ENCODE measurements around the gene MGST1.

The MGST1 gene

GRCh38 chr12:16347391-16348298 lies at the start of gene MGST1:
TSS of gene MGST1 (plus strand) at chr12:16347645. CDS start at chr12:16354253, 6,608 bp downstream.
- peak; percentile 28 for DNase-seq

DNA sequence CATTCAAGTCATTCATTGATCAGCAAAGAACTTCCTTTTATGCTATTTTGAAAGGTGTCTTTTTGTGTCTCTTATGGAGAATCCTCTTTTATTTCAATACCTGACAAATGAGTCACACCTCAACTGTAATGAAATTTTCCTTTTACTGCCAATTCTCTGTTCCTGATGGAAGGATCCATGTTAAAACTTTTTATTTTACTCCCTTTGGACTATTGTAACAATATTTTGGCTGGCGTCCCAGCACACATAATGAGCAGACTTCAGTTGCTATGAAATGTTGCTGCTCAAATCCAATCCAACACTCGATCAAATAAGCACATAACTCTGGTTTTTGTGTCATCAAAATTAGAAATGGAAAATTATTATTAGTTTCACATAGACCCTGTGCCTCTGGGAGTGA lies 48.0 kb upstream of the MGST1 start:
- no peak for DNase-seq

- DNase-seq, result no peak
Observed at GRCh38 chr12:16300122-16300521, 47.3 kb upstream of the MGST1 start.

DNA sequence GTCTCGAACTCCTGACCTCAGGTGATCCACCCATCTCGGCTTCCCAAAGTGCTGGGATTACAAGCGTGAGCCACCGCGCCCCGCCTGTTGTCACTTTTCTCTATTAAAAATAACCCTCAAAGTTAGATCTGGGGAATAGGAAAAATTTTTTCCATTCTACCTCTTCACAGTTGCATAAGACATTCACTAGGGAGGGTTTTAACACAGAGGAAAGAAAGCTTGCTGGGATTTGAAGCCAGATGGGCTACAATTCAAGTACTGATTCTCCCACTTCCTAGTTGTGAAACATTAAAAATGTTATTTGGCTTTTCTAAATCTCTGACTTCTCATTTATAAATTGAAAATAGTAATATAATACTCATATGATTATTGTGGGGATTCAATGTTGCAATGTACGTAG lies 46.7 kb upstream of the MGST1 start:
- DNase-seq, result no peak

GRCh38 chr12:16303939-16304338 lies 43.5 kb upstream of the MGST1 start:
- no peak for DNase-seq

DNA sequence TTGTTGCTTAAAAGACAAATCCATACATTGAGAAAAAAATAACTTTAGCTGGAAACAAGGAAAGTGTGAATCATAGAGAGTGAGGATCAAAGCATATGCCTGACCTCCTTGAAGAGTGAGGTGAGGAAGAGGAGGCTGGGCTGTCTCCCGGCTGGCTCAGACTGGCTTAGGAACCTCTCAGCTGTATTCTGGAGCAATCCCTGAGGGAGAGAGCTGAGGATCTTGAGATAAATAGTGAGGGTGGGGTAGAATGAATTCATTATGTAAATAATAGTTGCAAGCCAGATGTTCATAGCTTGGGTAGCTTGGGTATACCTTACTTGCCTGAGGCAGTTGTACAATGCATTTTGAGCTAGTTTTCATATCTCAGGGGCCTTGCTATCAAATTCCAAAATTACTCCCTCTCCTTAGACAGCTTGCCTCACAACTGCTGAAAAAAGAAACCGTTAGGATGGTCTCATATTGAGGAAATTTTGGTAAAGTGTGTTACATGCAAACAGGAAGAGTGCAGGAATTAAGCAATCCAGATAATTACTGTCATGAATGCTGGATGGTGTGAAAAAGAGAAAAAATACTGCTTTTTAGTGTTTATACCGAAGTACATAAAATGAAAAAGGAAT lies 39.5 kb upstream of the MGST1 start:
- DNase-seq, result no peak

GRCh38 chr12:16310934-16311333 lies 36.5 kb upstream of the MGST1 start:
- no peak for DNase-seq

DNA sequence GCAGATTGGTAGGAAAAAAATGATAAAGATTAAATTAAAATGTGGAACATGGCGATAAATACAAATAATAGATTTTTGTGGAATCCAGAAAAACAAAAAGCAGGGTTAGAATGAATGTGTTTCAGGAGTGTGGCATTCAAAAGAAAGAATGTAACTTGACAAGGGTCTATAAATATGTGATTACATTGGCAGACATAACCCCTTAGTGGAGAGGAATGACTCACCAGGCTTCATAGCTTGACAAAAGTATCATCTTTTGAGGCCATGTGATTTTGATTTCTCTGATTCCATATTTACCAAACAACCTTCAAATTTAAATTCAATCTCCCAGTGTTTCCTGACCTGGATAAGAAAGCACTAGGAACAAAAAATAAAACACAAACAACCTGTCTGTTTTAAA lies 24.4 kb upstream of the MGST1 start:
- no peak for DNase-seq

- no peak for DNase-seq
Observed at GRCh38 chr12:16323638-16324037, 23.8 kb upstream of the MGST1 start.

GRCh38 chr12:16324272-16324671 lies 23.2 kb upstream of the MGST1 start:
- DNase-seq, result no peak

GRCh38 chr12:16324772-16325171 lies 22.7 kb upstream of the MGST1 start:
- no peak for DNase-seq

DNA sequence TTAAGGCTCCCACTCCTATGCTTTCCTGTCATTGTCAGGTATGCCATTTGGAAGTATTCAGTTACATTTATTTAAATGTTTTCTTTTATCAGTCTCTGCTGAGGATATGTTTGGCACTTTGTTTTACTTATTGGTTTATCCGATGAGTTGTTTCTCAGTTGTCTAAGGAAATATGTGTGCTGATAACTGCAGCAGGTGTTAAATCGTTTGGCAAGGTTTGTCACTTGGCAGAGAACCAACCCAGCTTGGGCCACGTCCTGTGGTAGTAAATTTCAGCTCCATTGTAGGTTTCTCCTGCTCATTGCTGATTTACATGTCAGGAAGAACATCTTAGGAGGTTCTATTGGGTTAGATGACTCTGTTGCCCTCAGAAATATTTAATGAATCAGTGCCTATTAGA lies 22.0 kb upstream of the MGST1 start:
- DNase-seq, result no peak

- DNase-seq, result no peak
Observed at GRCh38 chr12:16327963-16328362, 19.5 kb upstream of the MGST1 start.

GRCh38 chr12:16329594-16329993 lies 17.9 kb upstream of the MGST1 start:
- no peak for DNase-seq

- no peak for DNase-seq
Observed at GRCh38 chr12:16330560-16330959, 16.9 kb upstream of the MGST1 start.

- no peak for DNase-seq
Observed at GRCh38 chr12:16331998-16332397, 15.4 kb upstream of the MGST1 start.

DNA sequence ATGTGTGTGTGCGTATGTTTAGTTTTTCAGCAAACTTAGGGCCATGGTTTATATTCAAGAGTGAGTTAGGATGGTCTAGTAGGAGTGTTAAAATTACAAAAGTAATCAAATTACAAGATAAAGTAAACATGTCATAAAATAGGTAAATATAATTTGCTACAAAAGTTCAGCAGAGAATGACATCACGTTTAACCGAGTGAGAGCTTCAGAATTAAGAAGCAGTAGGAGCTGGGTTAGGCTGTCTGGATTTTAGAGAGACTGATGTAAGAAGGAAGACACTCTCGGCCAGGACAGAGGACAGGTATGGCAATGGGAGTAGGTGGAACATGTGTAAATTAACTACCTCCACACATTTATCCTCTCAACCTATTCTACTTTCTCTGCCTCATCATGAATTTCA lies 11.6 kb upstream of the MGST1 start:
- DNase-seq, result no peak

GRCh38 chr12:16344269-16344668 lies 3.2 kb upstream of the MGST1 start:
- no peak for DNase-seq

DNA sequence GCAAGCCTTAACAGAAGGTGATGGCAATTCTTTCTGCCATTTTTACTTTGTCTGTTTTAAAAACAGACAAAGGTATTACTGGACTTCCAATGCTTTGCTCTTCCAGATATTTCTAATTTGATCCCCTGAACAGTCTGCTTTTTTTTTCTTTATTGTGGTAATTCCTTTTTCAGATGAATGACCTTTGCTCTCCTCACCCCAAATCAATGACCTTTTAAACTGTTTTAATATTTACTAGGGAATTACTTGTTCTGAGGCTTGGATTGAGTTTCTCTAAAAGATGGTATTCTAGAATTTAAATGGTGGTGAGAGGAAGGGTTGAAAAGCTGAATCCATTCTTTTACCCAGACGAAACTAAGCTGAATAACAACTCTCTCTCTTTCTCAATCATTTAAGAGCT lies 2.3 kb upstream of the MGST1 start:
- DNase-seq, result no peak

- no peak for DNase-seq
Observed at GRCh38 chr12:16346958-16347357, 487 bp upstream of the MGST1 start.

DNA sequence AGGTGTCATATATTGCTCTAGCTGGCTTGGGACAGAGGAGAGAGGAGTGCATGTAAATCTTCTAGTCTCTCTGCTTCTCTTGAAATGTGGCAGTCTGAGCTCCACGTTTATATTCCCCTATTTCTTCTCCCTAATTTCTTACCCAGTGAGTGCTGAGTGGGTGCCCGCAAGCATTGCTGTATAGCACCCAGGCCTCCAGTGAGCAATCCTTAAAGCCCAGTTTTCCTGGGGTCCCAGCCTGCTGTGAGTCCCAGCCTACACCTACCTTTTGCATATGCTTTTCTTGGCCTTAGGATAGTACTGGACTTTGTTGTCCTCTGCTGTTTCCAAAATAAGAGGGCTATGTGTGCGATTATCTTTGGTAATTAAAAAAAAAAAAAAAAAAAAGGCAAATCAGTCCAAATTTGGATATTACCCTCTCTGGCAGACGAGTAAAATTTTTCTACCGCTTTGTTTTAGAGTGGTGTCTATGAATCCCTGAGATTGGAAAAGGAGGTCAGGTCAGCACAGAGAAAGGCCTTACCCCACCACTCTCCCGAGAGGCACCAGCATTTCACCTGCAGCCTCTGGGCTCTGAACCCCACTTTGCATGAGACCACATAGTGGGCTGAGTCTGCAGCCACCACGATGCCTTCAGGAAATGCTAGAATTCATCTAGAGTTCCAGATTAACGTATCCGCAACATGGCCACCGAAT lies 1.1 kb downstream of the MGST1 start:
- DNase-seq, result no peak

DNA sequence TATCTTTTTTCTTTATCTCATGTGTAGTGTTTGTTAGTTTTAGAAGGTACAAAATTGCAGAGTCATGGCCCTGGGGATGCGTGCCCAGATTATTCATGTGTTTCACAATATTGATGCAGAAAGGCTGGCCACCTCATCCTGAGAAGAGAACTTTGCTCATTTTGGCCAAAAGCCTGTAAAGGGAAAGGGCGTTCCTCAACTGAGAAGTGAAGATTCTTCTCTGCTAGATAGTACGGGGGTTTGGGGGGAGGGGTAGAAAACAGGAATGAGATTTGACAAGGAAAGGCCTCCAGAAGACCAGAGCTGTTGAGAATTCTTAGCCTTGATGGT lies 1.7 kb downstream of the MGST1 start:
- no peak for DNase-seq

DNA sequence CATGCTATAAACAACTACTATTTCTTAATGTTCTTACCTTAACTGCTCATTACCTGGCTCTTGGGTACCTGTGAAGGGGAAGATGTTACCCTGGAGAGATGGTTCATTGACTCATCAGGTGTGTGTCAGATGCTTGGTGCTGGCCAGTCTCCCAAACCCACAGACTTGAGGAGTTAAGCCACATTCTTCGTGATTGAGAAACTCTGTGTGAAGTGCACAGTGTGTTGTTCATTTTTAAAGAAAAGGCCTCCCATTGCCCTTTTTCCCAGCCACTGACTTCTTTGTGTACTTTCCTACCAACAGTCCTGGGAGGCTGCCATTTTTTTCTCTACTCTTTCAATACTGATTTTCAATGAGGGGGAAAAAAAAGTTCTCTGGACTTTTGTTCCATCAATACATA lies 3.2 kb downstream of the MGST1 start:
- DNase-seq, result peak; percentile 77

DNA sequence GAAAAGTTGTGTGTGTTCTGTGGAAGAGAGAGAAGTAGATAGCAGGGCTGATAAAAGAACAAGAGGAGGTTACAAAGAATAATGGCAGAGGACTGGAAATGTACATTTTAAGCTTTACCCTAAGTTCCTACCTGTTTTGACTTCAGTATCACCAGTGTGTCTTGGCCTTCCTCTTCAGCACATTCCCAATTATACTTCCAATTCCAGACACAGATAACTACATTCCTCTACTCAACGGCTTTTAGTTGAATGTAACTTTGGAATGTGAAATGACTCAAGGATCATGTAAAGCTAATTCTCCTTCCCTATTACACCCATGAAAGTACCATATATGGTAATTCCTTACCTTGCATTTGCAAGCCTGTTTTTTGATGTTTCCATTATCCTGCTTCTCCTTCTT lies 5.0 kb downstream of the MGST1 start:
- peak; percentile 15 for DNase-seq
